IPS-15b (cell line): ENCODE measurements around the gene HSF2BP.

Experiments
- H3K27me3 ChIP-seq: one replicate; pipeline ENCODE4 v1.6.1; 2013; ENCODE audit warnings: low read length; ENCODE audit not compliant: control insufficient read depth, insufficient read depth
- H3K36me3 ChIP-seq: one replicate; pipeline ENCODE4 v1.6.1; 2013; ENCODE audit warnings: low read length; ENCODE audit not compliant: control insufficient read depth, insufficient read depth
- H3K4me1 ChIP-seq: one replicate; pipeline ENCODE4 v1.6.1; 2013; ENCODE audit warnings: mild to moderate bottlenecking, low read length; ENCODE audit not compliant: control insufficient read depth, insufficient read depth
- H3K4me3 ChIP-seq: one replicate; pipeline ENCODE4 v1.5.1; 2013; ENCODE audit warnings: low read depth, low read length
- H3K9ac ChIP-seq: one replicate; pipeline ENCODE4 v1.6.1; 2013; ENCODE audit warnings: low read depth, mild to moderate bottlenecking, low read length
- H3K9me3 ChIP-seq: one replicate; pipeline ENCODE4 v1.6.1; 2013; ENCODE audit warnings: mild to moderate bottlenecking, low read length; ENCODE audit not compliant: control insufficient read depth, insufficient read depth

HSF2BP gene

DNA sequence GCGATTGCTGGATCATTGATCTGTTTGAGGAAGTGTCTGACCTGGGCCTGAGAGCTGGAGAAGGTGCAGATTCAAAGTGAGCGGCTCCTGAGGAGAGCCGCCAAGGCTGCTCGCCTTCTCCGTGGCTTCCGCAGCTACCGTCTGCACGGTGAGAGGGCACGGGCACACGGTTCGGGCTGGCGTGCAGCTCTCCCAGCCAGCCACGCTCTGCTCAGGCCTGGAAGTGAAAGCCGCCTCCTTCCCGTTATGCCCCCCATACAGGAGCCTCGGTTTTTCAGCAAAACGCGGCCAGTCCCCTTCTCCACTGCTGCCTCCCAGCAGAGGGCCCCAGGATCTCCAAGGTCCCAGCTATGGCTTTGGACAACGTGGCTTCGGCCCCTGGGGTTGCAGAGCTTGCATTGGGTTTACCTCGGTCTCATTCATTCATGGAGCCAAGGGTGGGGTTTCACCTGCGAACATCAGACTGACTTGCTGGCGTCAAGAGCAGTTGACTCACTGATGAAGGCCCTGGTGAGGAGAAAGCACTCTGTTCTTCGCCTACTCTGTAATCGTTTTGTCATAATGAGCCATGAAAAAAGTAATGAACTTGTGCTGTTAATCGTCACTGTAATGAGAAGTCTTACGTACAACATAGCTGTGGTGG, 35.3 kb upstream of the HSF2BP start:
- Histone ChIP-seq H3K9me3 (no peaks in the 10 kb centered on the region), H3K27me3 (no peaks in the 10 kb centered on the region), H3K4me1 (no peaks in the 10 kb centered on the region), H3K9ac (no peak overlapping the region), H3K4me3 (no peak overlapping the region), H3K36me3 (peaks cover 43% of the 10 kb centered on the region)

DNA sequence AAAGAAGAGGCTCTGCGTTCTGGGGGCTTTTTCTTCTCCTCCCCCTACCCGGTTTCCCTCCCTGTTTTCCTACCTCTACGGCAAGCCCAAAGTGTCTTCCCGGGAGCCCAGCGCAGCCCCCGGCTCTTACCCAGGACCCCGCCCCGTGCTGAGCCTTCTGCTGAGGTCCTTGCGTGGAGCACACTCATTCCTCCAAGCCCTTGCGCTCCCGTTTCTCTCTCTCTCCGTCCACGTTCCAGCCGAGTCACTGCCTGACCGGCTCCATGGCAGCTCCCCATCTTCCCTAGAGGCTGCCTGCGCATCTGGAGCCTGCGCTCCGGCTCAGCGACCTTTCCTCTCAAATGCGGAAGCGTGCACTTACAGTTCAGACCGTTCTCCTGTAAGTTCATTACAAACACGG, 34.7 kb upstream of the HSF2BP start:
- no peaks in the 10 kb centered on the region for H3K9me3 ChIP-seq
- no peak overlapping the region for H3K9ac ChIP-seq
- H3K27me3 ChIP-seq: no peaks in the 10 kb centered on the region
- H3K4me1 ChIP-seq: no peaks in the 10 kb centered on the region
- H3K36me3 ChIP-seq: peaks cover 49% of the 10 kb centered on the region
- no peak overlapping the region for H3K4me3 ChIP-seq

DNA sequence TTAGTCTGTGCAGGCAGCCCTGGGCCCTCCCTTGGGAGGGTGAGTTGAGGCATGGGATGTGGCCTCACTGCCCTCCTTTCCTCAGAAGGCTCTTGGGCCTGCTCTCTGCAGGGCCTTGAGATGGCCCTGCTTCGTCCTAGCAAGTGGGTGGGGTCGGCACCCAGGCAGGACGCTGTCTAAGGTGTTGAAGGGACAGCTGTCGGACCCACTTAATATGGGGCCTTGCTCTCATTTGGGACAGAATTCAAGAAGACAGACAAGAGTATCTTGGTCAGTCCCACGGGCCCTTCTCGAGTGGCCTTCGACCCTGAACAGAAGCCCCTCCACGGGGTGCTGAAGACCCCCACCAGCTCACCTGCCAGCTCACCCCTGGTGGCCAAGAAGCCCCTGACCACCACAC, 33.7 kb upstream of the HSF2BP start:
- H3K9me3 ChIP-seq: no peaks in the 10 kb centered on the region
- peaks cover 58% of the 10 kb centered on the region for H3K36me3 ChIP-seq
- H3K4me1 ChIP-seq: no peaks in the 10 kb centered on the region
- H3K9ac ChIP-seq: no peak overlapping the region
- H3K4me3 ChIP-seq: no peak overlapping the region
- no peaks in the 10 kb centered on the region for H3K27me3 ChIP-seq

DNA sequence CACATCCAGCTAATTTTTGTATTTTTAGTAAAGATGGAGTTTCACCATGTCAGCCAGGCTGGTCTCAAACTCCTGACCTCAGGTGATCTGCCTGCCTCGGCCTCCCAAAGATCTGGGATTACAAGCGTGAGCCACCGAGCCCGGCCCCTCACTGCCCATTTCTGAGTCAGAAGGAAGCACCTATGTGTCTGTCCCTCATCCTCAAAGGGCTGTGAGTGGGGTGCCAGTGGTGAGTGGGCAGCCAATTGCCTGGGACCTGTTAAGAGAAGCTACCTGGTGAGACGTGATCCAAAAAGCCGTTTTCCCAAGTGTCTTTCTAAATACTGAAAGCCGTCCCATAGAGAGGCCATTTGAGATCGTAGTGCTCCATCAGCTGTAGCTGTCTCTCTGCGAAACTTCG, 32.5 kb upstream of the HSF2BP start:
- Histone ChIP-seq H3K4me3 (no peak overlapping the region), H3K36me3 (peaks cover 67% of the 10 kb centered on the region)

DNA sequence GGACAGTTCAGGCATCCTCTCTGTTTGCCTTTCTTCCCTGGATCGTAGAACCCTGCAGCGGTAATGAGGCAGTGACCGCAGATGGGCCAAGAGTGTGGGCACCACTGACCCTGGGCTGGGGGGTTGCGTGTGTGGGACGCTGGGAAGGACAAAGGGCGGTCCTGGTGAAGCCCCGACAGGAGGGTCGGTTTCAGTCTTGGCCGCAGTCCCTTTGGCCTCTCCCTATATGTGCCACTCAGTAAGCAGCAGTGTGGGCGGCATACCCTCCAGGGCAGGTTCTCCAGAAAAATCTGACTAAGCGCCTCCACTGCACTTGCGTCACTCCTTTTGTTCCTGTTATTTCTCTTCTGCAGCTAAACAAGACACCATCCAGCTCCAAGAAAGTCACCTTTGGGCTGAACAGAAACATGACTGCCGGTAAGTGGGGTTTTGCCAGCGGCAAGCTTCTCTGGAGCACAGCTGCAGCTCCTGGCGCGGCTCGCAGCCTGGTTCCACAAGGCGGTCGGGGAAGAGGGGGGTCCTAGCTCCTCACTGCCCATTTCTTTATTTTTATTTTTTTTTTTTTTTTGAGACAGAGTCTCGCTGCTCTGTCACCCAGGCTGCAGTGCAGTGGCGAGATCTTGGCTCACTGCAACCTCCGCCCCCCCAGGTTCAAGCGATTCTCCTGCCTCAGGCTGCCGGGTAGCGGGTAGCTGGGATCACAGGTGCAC, 32.0 kb upstream of the HSF2BP start:
- H3K27me3 ChIP-seq: no peaks in the 10 kb centered on the region

More for the DNA sequence above, 32.5 kb upstream of the HSF2BP start:
- no peaks in the 10 kb centered on the region for H3K27me3 ChIP-seq
- H3K4me1 ChIP-seq: no peaks in the 10 kb centered on the region
- no peaks in the 10 kb centered on the region for H3K9me3 ChIP-seq
- no peak overlapping the region for H3K9ac ChIP-seq

DNA sequence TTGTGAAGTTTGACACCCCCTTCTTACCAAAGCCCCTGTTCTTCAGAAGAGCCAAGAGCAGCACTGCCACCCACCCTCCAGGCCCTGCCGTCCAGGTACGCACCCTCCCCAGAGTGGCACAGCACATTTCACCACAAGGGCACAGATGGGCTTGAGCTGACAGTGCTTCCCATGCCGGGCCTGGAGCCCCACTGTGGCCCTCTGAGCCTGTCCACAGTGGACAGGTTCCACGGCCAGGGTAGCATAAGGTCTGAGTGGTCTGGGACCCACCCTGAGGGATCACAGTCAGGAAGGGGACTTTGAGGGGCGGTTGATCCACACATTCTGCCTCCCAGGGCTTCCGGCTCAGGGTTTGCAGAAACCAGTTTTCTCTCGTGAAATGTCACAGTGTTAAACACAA, 31.1 kb upstream of the HSF2BP start:
- no peaks in the 10 kb centered on the region for H3K9me3 ChIP-seq
- H3K36me3 ChIP-seq: peaks cover 76% of the 10 kb centered on the region
- no peaks in the 10 kb centered on the region for H3K4me1 ChIP-seq
- H3K4me3 ChIP-seq: no peak overlapping the region
- H3K27me3 ChIP-seq: no peaks in the 10 kb centered on the region
- no peak overlapping the region for H3K9ac ChIP-seq

More for the DNA sequence above, 32.0 kb upstream of the HSF2BP start:
- Histone ChIP-seq H3K9me3 (no peaks in the 10 kb centered on the region), H3K36me3 (peaks cover 70% of the 10 kb centered on the region), H3K4me1 (no peaks in the 10 kb centered on the region), H3K9ac (no peak overlapping the region), H3K4me3 (no peak overlapping the region)

DNA sequence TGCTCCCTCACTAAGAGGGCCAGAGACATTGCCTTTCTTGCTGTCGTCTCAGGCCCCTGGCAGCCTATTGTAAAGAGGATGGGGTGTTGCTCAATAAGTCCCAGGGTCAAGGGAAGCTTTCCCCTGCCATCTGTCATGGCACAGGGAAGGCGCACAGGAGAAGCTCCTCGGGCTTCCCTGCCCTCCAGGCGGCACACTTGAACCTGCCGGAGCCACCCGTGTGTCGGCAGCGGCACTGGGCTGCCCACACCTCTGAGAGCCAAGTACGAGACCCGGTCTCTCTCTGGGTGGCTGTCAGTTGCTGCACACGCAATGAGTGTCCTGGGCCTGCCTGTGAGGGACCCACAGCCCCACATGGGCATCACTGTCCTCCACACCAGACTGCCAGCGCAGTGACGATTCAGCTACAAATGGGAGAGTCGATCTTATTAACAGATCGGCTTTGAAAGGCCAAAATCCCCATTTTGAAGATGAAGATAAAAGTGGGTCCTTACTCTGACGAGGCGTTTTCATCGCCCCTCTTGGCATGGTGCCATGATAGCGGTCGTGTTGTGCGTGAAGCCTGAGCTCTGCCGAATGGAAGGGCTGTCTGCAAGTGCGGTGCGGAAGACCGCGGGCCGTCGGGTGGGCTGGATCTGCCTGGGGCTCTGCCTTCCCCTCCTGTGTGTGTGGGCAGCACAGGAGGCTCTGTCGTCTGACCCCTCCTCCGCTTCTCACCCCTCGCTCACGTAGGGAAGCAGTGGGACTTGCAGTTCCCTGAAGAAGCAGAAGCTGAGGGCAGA, 30.5 kb upstream of the HSF2BP start:
- Histone ChIP-seq H3K9me3 (no peaks in the 10 kb centered on the region), H3K4me3 (no peak overlapping the region), H3K36me3 (peaks cover 80% of the 10 kb centered on the region), H3K4me1 (no peaks in the 10 kb centered on the region), H3K27me3 (no peaks in the 10 kb centered on the region), H3K9ac (no peak overlapping the region)

DNA sequence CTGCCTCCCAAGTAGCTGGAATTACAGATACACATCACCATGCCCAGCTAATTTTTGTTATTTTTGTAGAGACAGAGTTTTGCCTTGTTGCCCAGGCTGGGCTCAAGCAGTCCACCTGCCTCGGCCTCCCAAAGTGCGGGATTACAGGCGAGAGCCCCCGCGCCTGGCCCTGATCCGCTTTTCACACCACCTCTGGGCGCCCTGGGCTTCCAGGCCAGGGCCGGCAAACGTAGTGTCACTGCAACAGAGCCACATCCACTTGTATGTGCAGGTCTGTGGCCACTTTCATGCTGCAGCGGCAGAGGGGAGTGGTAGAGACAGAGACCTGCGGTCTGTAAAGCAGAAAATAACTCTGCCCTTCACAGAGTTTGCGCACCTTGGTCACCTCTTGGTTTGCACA, 29.6 kb upstream of the HSF2BP start:
- H3K27me3 ChIP-seq: no peaks in the 10 kb centered on the region
- no peaks in the 10 kb centered on the region for H3K9me3 ChIP-seq
- H3K9ac ChIP-seq: no peak overlapping the region
- H3K4me3 ChIP-seq: no peak overlapping the region
- peaks cover 80% of the 10 kb centered on the region for H3K36me3 ChIP-seq
- no peaks in the 10 kb centered on the region for H3K4me1 ChIP-seq

DNA sequence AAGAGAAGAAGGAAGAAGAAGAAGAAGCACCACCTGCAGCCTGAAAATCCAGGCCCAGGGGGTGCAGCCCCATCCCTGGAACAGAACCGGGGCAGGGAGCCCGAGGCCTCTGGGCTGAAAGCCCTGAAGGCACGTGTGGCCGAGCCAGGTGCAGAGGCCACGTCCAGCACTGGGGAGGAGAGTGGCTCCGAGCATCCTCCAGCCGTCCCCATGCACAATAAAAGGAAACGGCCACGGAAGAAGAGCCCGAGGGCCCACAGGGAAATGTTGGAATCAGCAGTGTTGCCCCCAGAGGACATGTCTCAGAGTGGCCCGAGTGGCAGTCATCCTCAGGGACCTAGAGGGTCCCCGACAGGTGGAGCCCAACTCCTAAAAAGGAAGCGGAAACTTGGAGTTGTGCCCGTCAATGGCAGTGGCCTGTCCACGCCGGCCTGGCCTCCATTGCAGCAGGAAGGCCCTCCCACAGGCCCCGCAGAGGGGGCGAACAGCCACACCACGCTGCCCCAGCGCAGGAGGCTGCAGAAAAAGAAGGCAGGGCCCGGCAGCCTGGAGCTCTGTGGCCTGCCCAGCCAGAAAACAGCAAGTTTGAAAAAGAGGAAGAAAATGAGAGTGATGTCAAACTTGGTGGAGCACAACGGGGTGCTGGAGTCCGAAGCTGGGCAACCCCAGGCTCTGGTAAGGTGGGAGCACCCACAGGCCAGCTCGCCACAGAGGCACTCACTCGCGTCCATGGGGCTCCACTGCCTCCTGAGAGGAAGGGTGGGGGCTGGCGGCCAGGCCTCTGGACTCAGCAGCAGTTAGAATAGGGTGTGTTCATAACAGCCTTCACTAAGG, 28.5 kb upstream of the HSF2BP start:
- no peak overlapping the region for H3K4me3 ChIP-seq
- H3K4me1 ChIP-seq: no peaks in the 10 kb centered on the region
- H3K36me3 ChIP-seq: peaks cover 80% of the 10 kb centered on the region
- H3K27me3 ChIP-seq: no peaks in the 10 kb centered on the region
- H3K9ac ChIP-seq: no peak overlapping the region
- no peaks in the 10 kb centered on the region for H3K9me3 ChIP-seq

DNA sequence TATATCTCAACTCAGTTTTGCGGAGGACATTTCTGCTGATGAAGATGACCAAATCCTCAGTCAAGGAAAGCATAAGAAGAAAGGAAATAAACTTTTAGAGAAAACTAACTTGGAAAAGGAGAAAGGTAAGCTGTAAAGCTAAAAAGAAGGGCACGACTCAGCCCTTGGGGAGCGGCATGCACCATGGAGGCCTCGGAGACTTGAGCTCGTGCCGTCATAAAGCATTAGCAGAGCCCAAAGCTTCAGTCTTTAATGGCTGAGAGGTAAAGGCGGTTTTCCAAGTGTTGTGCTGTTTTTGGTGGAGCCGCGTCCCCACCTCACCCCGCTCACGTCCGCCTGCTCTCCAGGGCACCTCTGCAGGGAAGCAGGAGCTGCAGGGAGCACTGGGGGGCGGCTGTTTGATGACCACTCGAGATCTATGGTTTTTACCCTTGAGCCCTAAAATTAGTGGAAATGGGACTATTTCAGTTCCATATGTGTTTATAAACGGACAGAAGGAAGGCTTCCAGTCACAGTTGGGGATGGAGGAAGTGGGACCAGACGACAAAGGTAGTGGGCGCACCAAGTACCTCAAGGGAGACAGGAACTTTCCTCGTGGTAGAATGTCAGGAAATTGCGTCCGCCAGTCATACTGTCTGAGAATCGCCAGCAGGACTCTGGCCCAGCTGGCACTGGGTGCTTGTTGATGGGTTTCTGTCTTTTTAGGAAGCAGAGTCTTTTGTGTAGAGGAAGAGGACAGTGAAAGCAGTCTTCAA, 27.7 kb upstream of the HSF2BP start:
- no peak overlapping the region for H3K4me3 ChIP-seq
- H3K36me3 ChIP-seq: peaks cover 84% of the 10 kb centered on the region
- H3K9ac ChIP-seq: no peak overlapping the region
- H3K9me3 ChIP-seq: no peaks in the 10 kb centered on the region
- H3K4me1 ChIP-seq: no peaks in the 10 kb centered on the region
- no peaks in the 10 kb centered on the region for H3K27me3 ChIP-seq

DNA sequence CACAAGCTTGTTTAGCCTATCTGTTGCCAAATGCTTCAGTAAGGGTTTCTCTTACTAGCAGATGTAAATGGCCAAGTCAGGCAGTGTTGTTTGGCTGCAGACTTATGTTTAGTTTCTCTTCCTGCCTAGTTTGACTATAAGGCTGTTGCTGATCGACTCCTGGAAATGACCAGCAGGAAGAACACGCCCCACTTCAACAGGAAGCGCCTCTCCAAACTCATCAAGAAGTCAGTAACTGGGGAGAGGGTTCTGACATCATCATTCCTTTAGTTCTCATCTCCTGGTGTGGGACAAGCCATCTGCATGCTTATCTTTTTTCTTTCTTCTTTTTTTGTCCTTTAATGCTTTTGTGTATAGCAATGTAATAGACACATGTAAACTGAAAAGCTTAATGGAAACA, 25.1 kb upstream of the HSF2BP start:
- H3K27me3 ChIP-seq: no peaks in the 10 kb centered on the region
- H3K36me3 ChIP-seq: peaks cover 68% of the 10 kb centered on the region
- no peak overlapping the region for H3K9ac ChIP-seq
- no peaks in the 10 kb centered on the region for H3K9me3 ChIP-seq
- H3K4me1 ChIP-seq: no peaks in the 10 kb centered on the region
- H3K4me3 ChIP-seq: no peak overlapping the region
